GM12878 (cell line): ENCODE data around the gene FBN2. TPM values are rescaled to one million over a fixed set of nuclear protein-coding genes. Genes with fewer than 3 reads are reported as not detected.

Experiments used
- ATAC-seq: fragments of 200-7000 bp; cut with Tn5 transposase; 3 replicates; pipeline ENCODE4 v1.9.1; 2020; ENCODE audit warnings: mild to moderate bottlenecking, moderate library complexity
- BruUV-seq: library from RNA; stranded (reverse); fragments of 400-500 nt; replicated peaks from 2 replicates; lab custom pipeline; 2021; lab: Mats Ljungman, UMichigan
- CTCF ChIA-PET: fragments of 300-600 bp; sonication (Branson Sonifier 250); formaldehyde crosslinking; extraction: SDS; loops from one replicate; lab custom pipeline; 2021; ENCODE audit warnings: inconsistent platforms; lab: Yijun Ruan, JAX
- POLR2A ChIA-PET: fragments of 350-600 bp; formaldehyde crosslinking; extraction: SDS; loops from one replicate; lab custom pipeline; 2021; ENCODE audit warnings: inconsistent platforms; lab: Charles Lee
- RAD21 ChIA-PET: fragments of 300-600 bp; sonication (Branson Sonifier 250); formaldehyde crosslinking; loops from one replicate; lab custom pipeline; 2023; ENCODE audit warnings: antibody characterized with exemption; ENCODE audit not compliant: unreplicated experiment; lab: Charles Lee
- SMC1A ChIA-PET: fragments of 300-600 bp; sonication (Branson Sonifier 250); formaldehyde crosslinking; loops from one replicate; lab custom pipeline; 2023; ENCODE audit not compliant: unreplicated experiment, uncharacterized antibody; lab: Charles Lee
- DNase-seq: peaks from one replicate; pipeline ENCODE4 v3.0.0-alpha.2; 2011; ENCODE audit warnings: low read depth, low spot score
- FAIRE-seq: peaks from 3 replicates; lab custom pipeline; 2011; peaks lifted over from hg19 to GRCh38; lab: Jason Lieb, UNC
- H2AFZ ChIP-seq: 2 replicates; pipeline ENCODE4 v1.6.0; 2011; ENCODE audit warnings: low read depth, low read length, control low read depth; ENCODE audit not compliant: control insufficient read depth
- H3K27ac ChIP-seq: 2 replicates; pipeline ENCODE4 v1.5.1; 2011; ENCODE audit warnings: control low read depth; ENCODE audit not compliant: control insufficient read depth, insufficient read depth
- H3K27me3 ChIP-seq, 2 experiments: replicated peaks in 1 of 2; 2 replicates each; pipeline versions ENCODE4 v1.6.0 to v1.6.1; 2011; ENCODE audit warnings: low read length in 1 of 2; ENCODE audit not compliant: control insufficient read depth in 2 of 2, insufficient read depth in 2 of 2
- H3K36me3 ChIP-seq, 2 experiments: 2 replicates each; pipeline ENCODE4 v1.5.1; 2011; ENCODE audit warnings: low read length in 1 of 2; ENCODE audit not compliant: control insufficient read depth in 2 of 2, insufficient read depth in 2 of 2
- H3K4me1 ChIP-seq: 2 replicates; pipeline ENCODE4 v1.6.1; 2011; ENCODE audit warnings: mild to moderate bottlenecking, low read length, moderate library complexity, mixed read lengths; ENCODE audit not compliant: control insufficient read depth, insufficient read depth
- H3K4me2 ChIP-seq: 2 replicates; pipeline ENCODE4 v1.6.0; 2011; ENCODE audit warnings: control low read depth; ENCODE audit not compliant: control insufficient read depth, insufficient read depth
- H3K4me3 ChIP-seq: fragments of 200-600 bp; sonication (generic); 2 replicates; pipeline ENCODE4 v1.5.1; 2016
- H3K79me2 ChIP-seq: 2 replicates; pipeline ENCODE4 v1.6.0; 2011; ENCODE audit warnings: low read length; ENCODE audit not compliant: control insufficient read depth, insufficient read depth
- H3K9ac ChIP-seq: 2 replicates; pipeline ENCODE4 v1.8.0; 2011; ENCODE audit warnings: low read length, control low read depth, mixed read lengths; ENCODE audit not compliant: control insufficient read depth, insufficient read depth
- H3K9me3 ChIP-seq: replicated peaks from 3 replicates; pipeline ENCODE4 v1.5.1; 2011; ENCODE audit warnings: mild to moderate bottlenecking, low read length; ENCODE audit not compliant: control insufficient read depth, insufficient read depth
- H4K20me1 ChIP-seq: 2 replicates; pipeline ENCODE4 v1.6.0; 2011; ENCODE audit not compliant: control insufficient read depth, insufficient read depth
- BCL3 ChIP-seq: IDR thresholded peaks from 2 replicates; pipeline ENCODE4 v1.6.1; 2011; ENCODE audit warnings: borderline replicate concordance, low read depth, mild to moderate bottlenecking, moderate library complexity, low read length; ENCODE audit not compliant: insufficient read depth, poor library complexity, severe bottlenecking
- CBFB ChIP-seq: IDR thresholded peaks from 2 replicates; pipeline ENCODE4 v1.6.1; 2016; ENCODE audit warnings: antibody characterized with exemption, low read depth
- CEBPZ ChIP-seq: fragments of 150-350 bp; IDR thresholded peaks from 2 replicates; pipeline ENCODE4 v1.6.1; 2016; ENCODE audit warnings: low read depth, low read length
- CREB1 ChIP-seq: IDR thresholded peaks from 2 replicates; pipeline ENCODE4 v1.6.1; 2012; ENCODE audit warnings: low read depth, mild to moderate bottlenecking, inconsistent platforms
- IRF3 ChIP-seq: fragments of 450-650 bp; IDR thresholded peaks from 2 replicates; pipeline ENCODE4 v1.6.1; 2014; ENCODE audit warnings: mild to moderate bottlenecking
- NBN ChIP-seq: fragments of 450-650 bp; IDR thresholded peaks from 2 replicates; pipeline ENCODE4 v1.6.1; 2016
- NR2F1 ChIP-seq: fragments of 450-650 bp; conservative IDR thresholded peaks from 2 replicates; pipeline ENCODE4 v1.6.1; 2017; ENCODE audit warnings: mild to moderate bottlenecking
- POLR2AphosphoS2 ChIP-seq: IDR thresholded peaks from 2 replicates; pipeline ENCODE4 v1.6.1; 2011; ENCODE audit warnings: low read depth, mild to moderate bottlenecking, low read length, improper control_type of control experiment, moderate library complexity
- RELA ChIP-seq: fragments of 450-650 bp; IDR thresholded peaks from 2 replicates; pipeline ENCODE4 v1.8.0; 2014; ENCODE audit warnings: borderline replicate concordance; ENCODE audit not compliant: partially characterized antibody
- SUZ12 ChIP-seq: fragments of 200-600 bp; sonication (generic); IDR thresholded peaks from one replicate; pipeline ENCODE4 v1.6.1; 2018; ENCODE audit warnings: antibody characterized with exemption, mild to moderate bottlenecking; ENCODE audit not compliant: unreplicated experiment
- TBL1XR1 ChIP-seq: IDR thresholded peaks from 2 replicates; pipeline ENCODE4 v1.6.1; 2012; ENCODE audit warnings: low read depth, low read length, improper control_type of control experiment
- WGBS: methylation state at CpG from one replicate; pipeline ENCODE4 v1.1.6; 2016; ENCODE audit warnings: low lambda C conversion rate; ENCODE audit not compliant: insufficient replicate concordance, insufficient coverage; ENCODE audit errors: missing lambda C conversion rate; 5-methylcytosine and 5-hydroxymethylcytosine counted together
- in situ Hi-C: fragments of 300-500 bp; cut with MboI; formaldehyde crosslinking; loops from 9 replicates; pipeline ENCODE4 v1.14.3; 2018; ENCODE audit warnings: mixed read lengths
- intact Hi-C: fragments of 100-400 bp; cut with micrococcal nuclease; formaldehyde crosslinking; loops from one replicate; pipeline ENCODE4 v1.14.2; 2022; ENCODE audit not compliant: unreplicated experiment
- polyA plus RNA-seq, 11 experiments: library from polyadenylated mRNA; depleted of rRNA in 4 of 11; unstranded in 6 of 11; stranded (reverse) in 5 of 11; fragments of >200 nt; fragmentation: Nextera tagmentation in 4 of 11; fragmentation: Illumina TruSeq in 1 of 11; extraction: Ambion mirVana in 4 of 11; extraction: Trizol in 1 of 11; gene quantifications; 1 replicate in 1 of 11; 2 replicates in 10 of 11; pipeline versions ENCODE4 v1.2.1 to v1.2.3, GENCODE V29; 2011 to 2016; ENCODE audit warnings: inconsistent platforms in 2 of 11, missing spikeins in 2 of 11, low read depth in 1 of 11
- total RNA-seq, 4 experiments: library from RNA; depleted of rRNA in 3 of 4; stranded (reverse); fragments of >200 nt in 3 of 4; fragmentation: Illumina TruSeq in 1 of 4; extraction: Trizol in 1 of 4; gene quantifications; 2 replicates each; pipeline versions ENCODE4 v1.2.1 to v1.2.3, GENCODE V29; 2013 to 2021
- TF ChIP-seq, protein P1 (sequence below): fragments of 450-650 bp; IDR thresholded peaks from 2 replicates; pipeline ENCODE4 v1.6.1; 2017; ENCODE audit warnings: antibody characterized with exemption, mild to moderate bottlenecking, moderate library complexity
- TF ChIP-seq, protein P2 (sequence below): IDR thresholded peaks from 2 replicates; pipeline ENCODE4 v1.6.1; 2012; ENCODE audit warnings: low read depth, low read length, improper control_type of control experiment

Gene FBN2
- total and polyA plus RNA-seq, 10 of the 15 experiments (the other 5 are each of a cell fraction or from before 2014, with no cell fraction given): 0.01 to 0.98 (median 0.10) TPM; not detected in 3

GRCh38 chr5:128572930-128573319, 34.9 kb upstream of the FBN2 start:
- ATAC-seq (no peak), FAIRE-seq (no peak), DNase-seq (no peak)
- ChIA-PET CTCF (no interaction called here), POLR2A (no interaction called here), RAD21 (no interaction called here), SMC1A (interaction anchor here (0.9 kb wide), 1 partner anchor 225 kb away, joined by 3 read pairs; no protein-coding TSS in a partner anchor)
- no TSS peak for BruUV-seq
- H3K4me3 ChIP-seq: no peak overlapping the region
- H3K36me3 ChIP-seq: no peaks in the 10 kb centered on the region
- intact Hi-C loops: no loop called here
- WGBS: 23% methylated on average over 2 of the region's 2 CpGs
- no peak overlapping the region for H3K9ac ChIP-seq
- no peaks in the 10 kb centered on the region for H3K4me1 ChIP-seq
- H2AFZ ChIP-seq: no peak overlapping the region
- no peaks in the 10 kb centered on the region for H3K27me3 ChIP-seq
- no peaks in the 10 kb centered on the region for H3K79me2 ChIP-seq
- H3K4me2 ChIP-seq: no peak overlapping the region
- H3K9me3 ChIP-seq: no peaks in the 10 kb centered on the region
- in situ Hi-C loops: no loop called here
- H4K20me1 ChIP-seq: no peaks in the 10 kb centered on the region
- H3K27ac ChIP-seq: no peak overlapping the region
- TF ChIP-seq NR2F1 (no peak), RELA (no peak), BCL3 (no peak), CREB1 (no peak), SUZ12 (no peak), NBN (no peak), CEBPZ (no peak), CBFB (no peak), TBL1XR1 (no peak), IRF3 (no peak), POLR2AphosphoS2 (no peak)
- TF ChIP-seq, protein P1, sequence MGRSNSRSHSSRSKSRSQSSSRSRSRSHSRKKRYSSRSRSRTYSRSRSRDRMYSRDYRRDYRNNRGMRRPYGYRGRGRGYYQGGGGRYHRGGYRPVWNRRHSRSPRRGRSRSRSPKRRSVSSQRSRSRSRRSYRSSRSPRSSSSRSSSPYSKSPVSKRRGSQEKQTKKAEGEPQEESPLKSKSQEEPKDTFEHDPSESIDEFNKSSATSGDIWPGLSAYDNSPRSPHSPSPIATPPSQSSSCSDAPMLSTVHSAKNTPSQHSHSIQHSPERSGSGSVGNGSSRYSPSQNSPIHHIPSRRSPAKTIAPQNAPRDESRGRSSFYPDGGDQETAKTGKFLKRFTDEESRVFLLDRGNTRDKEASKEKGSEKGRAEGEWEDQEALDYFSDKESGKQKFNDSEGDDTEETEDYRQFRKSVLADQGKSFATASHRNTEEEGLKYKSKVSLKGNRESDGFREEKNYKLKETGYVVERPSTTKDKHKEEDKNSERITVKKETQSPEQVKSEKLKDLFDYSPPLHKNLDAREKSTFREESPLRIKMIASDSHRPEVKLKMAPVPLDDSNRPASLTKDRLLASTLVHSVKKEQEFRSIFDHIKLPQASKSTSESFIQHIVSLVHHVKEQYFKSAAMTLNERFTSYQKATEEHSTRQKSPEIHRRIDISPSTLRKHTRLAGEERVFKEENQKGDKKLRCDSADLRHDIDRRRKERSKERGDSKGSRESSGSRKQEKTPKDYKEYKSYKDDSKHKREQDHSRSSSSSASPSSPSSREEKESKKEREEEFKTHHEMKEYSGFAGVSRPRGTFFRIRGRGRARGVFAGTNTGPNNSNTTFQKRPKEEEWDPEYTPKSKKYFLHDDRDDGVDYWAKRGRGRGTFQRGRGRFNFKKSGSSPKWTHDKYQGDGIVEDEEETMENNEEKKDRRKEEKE: no peak
- TF ChIP-seq, protein P2, sequence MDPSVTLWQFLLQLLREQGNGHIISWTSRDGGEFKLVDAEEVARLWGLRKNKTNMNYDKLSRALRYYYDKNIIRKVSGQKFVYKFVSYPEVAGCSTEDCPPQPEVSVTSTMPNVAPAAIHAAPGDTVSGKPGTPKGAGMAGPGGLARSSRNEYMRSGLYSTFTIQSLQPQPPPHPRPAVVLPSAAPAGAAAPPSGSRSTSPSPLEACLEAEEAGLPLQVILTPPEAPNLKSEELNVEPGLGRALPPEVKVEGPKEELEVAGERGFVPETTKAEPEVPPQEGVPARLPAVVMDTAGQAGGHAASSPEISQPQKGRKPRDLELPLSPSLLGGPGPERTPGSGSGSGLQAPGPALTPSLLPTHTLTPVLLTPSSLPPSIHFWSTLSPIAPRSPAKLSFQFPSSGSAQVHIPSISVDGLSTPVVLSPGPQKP: no peak
